ENCODE data around the gene ATXN3L.

DNA sequence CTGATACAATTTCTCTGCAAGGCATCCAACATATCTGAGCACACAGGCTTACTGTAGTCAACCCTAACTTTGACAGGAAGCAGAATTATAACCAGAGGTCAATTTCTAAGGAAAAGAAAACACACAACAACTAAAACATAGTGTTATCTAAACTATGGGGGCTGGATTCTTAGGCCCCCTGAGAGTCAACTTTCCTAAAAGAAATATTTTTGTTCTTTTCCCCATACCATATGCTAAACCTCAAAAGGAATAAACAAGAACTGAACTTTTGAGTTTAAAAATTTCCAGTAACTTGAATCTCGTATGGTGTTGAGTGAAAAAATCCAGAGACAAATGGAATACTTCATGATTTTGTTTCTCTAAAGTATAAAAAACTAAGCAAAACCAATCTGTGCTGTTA is 42.9 kb downstream of the ATXN3L start:
- TF ChIP-seq CTCF (conservative IDR thresholded peaks at IDR 0.05 in 1 of 2, IDR thresholded peaks at IDR 0.05 in 1 of 2; ENCODE audit: low read depth in 1 of 2, low read length in 2 of 2) = no peak
- no peak for TF ChIP-seq EZH2 (IDR thresholded peaks at IDR 0.05; ENCODE audit: low read length, missing control alignments)

All from fibroblast of lung (primary cell).